GM21576 (cell line): ENCODE data around the gene ITPA.

ENCODE experiments used
- ATAC-seq: cut with Tn5 transposase; IDR thresholded peaks from one replicate; pipeline ENCODE4 v1.9.1; 2021; ENCODE audit warnings: mild to moderate bottlenecking, moderate library complexity; ENCODE audit not compliant: unreplicated experiment

Gene ITPA

DNA sequence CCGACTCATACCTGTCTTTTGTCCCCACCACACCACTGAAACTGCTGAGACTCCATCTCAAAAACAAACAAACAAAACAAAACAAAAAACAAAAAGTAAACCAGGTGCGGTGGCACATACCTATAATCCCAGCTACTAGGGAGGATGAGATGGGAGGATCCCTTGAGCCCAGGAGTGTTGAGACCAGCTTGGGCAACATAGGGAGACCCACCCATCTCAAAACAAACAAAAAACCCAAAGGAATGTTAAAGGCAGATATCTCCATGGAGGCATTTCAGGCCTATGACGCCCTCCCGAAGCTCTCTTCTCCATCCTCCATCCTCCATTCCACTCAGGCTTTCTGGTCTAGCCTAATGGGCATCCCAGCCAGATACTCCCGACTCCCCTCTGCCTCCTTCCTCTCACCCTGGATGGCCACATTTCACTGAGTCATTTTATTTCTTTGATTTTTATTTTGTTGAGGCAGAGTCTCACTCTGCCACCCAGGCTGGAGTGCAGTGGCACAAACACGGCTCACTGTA lies 32.9 kb downstream of the ITPA start:
- no peak for ATAC-seq

GRCh38 chr20:3243718-3244358 lies 34.5 kb downstream of the ITPA start:
- no peak for ATAC-seq

DNA sequence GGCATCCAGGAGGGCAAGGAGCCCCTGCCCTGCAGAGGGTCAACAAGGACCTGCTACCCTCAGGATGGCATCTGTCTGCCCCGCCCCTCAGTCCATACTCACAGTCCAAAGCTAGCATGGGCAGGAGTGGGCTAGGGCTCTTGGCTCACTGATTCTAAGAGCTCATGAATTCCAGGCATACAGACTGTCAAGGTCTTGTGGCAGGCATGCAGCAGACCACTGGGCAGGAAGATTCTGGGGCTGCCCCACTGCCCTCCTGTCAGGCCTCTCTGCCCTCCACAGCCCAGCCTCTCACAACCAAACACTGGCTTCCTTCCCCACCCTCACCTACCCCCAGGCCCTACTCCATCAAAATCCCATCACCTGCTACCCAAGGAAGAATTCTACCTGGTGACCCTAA lies 35.3 kb downstream of the ITPA start:
- no peak for ATAC-seq

GRCh38 chr20:3245156-3245555 lies 35.9 kb downstream of the ITPA start:
- ATAC-seq, result no peak

- no peak for ATAC-seq
Observed at GRCh38 chr20:3245711-3246110, 36.4 kb downstream of the ITPA start.

DNA sequence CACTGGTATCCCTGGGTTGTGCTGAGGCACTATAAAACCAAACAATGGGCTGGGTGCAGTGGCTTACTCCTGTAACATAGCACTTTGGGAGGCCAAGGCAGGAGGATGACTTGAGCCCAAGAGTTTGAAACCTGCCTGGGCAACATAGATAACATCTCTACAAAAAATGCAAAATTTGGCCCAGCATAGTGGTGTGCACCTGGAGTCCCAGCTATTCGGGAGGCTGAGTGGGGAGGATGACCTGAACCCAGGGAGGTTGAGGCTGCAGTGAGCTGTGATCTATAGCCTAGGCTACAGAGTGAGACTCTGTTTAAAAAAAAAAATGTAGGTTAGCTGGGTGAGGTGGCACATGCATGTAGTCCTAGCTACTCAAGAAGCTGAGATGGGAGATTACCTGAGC lies 37.4 kb downstream of the ITPA start:
- no peak for ATAC-seq

DNA sequence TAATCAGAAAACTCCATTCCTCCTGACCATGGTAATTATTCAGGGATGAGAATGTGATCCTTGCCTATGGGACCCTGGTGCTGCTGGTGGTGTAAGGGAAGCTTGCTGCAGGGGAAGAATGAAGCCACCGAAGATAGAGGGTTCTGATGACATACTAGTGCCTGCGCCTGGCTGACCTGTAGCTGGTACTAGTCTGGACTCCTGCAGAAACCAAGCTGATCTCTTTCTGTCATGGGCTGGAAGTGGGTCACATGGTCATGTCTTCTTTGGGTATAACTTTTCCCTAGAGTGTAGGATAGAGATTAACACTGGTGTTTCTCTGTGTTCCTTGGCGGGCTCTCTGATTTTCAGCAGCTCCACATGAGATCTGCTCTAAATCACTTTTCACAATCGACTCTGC lies 38.3 kb downstream of the ITPA start:
- no peak for ATAC-seq

DNA sequence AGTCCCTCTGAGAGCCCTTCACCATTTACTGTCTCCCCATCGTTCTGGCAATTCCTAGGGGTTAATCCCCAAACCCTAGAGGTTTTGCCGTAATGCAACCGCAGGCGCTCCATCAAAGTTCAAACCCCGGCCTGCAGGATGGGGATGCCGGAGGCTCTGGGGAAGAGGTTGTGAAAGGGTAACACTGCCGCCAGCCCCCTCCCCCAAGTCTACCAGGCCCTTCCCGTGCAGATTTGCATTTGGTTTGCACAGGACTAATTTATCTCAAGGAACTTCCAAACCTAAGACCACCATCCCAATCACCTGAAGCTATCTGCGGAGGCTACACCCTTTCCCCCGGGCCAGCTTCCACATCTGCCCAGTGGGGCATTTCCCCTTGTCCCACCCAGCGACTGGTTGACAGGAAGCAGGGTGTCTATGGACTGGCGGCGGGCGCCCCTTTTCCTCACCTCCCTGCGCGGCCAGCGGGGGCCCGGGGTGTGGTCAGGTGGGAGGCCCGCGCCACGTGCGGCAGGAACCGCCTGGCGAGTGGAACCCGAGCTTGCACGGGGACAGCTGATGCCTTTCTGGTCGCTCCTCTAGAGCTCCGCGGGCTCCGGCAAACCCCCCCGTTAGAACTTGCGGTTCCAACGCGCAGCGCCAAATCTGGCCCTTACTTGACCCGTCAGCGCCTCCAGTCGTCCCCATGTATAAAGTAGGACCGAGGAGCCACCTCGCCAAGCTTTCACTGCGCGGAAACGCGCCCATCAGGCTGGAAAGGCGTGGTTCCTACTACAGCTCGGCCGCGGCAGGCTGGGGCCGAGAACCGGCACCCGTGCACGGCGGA lies 39.1 kb downstream of the ITPA start:
- no peak for ATAC-seq

- no peak for ATAC-seq
Observed at GRCh38 chr20:3248993-3249347, 39.7 kb downstream of the ITPA start.

DNA sequence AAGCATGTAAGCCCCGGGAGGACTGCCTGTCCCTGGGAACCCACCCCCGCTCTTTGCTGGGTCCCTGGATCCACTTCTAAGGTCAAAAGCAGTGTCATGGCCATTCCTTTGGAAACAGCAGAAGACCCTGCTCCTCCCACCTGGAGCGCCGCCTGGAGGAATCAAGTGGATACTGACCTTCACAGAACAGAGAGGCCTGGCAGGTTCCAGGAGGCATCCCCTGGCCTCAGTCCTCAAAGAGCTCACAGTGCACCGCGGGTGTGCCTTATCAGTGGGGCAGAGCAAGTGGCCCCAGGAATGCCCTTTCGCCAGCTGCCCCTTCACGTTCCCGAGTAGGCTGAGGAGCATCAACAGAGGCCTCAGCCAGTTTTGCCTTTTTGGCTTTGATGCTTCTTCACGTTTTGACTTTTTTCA lies 40.8 kb downstream of the ITPA start:
- no peak for ATAC-seq

GRCh38 chr20:3251806-3252205 lies 42.5 kb downstream of the ITPA start:
- no peak for ATAC-seq

- ATAC-seq, result no peak
Observed at GRCh38 chr20:3255728-3256127, 46.4 kb downstream of the ITPA start.

DNA sequence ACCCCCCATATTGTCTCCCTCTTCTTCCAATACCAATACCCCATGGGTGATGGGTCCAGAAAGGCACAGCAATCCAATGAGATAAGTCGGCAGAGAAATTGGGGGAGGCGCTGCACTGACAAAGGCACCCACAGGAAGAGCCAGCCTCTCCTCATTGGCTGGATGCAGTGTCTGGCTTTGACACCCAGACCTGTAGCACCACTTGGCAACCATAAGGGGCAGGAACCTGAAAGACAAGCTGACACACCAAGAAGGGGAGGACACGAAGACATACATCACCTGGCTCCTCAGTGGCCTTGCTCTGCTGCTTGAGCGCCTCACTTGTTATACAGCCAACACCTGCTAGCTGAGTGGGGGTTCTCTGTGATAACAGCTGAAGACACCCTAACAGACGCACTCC lies 49.1 kb downstream of the ITPA start:
- no peak for ATAC-seq

DNA sequence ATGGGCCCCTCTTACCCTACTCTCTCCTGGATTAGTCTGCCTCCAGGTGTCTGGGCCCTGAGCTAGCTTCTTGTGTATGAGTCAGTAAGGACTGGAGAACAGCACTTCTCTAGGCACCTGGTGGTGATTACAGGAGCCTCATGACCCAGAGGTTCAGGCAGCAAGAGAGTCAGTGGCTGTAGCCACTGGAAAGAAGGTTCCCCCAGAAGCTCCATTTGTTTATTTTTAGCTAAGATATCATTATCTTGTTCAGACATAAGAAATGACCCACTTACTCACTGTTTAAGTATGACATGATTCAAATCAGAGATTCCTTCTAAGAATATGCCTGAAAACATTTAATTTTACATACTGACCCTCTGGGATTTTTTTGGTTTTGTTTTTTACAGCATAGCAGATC lies 53.3 kb downstream of the ITPA start:
- ATAC-seq, result no peak

DNA sequence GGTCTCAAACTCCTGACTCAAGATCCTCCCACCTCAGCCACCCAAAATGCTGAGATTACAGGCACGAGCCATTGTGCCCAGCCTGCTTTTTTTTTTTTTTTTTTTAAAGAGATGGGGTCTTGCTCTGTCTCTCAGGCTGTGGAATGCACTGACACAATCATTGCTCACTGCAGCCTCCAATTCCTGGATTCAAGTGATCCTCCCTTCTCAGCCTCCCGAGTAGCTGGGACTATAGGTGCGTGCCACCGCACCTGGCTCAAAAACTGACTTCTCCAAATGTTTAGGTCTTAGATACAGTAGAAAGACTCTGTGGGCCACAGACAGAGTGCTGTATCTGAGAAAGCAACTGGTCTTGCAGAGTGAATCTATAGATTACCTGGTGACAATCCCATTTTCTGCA lies 60.8 kb downstream of the ITPA start:
- no peak for ATAC-seq

- ATAC-seq, result no peak
Observed at GRCh38 chr20:3273371-3273770, 64.1 kb downstream of the ITPA start.
